HG03064 (cell line): ENCODE measurements around the gene MOGAT2.
"Not testable (repeated sequence)": the region's sequence is repeated elsewhere in the genome, so short reads cannot be mapped to it uniquely, and the experiment has no call there.

ENCODE experiments used
- ATAC-seq: cut with Tn5 transposase; IDR thresholded peaks from one replicate; pipeline ENCODE4 v1.9.1; 2021; ENCODE audit warnings: low read depth; ENCODE audit not compliant: unreplicated experiment

MOGAT2 gene

GRCh38 chr11:75718419-75719339, 1.0 kb downstream of the MOGAT2 start:
- ATAC-seq: no peak

DNA sequence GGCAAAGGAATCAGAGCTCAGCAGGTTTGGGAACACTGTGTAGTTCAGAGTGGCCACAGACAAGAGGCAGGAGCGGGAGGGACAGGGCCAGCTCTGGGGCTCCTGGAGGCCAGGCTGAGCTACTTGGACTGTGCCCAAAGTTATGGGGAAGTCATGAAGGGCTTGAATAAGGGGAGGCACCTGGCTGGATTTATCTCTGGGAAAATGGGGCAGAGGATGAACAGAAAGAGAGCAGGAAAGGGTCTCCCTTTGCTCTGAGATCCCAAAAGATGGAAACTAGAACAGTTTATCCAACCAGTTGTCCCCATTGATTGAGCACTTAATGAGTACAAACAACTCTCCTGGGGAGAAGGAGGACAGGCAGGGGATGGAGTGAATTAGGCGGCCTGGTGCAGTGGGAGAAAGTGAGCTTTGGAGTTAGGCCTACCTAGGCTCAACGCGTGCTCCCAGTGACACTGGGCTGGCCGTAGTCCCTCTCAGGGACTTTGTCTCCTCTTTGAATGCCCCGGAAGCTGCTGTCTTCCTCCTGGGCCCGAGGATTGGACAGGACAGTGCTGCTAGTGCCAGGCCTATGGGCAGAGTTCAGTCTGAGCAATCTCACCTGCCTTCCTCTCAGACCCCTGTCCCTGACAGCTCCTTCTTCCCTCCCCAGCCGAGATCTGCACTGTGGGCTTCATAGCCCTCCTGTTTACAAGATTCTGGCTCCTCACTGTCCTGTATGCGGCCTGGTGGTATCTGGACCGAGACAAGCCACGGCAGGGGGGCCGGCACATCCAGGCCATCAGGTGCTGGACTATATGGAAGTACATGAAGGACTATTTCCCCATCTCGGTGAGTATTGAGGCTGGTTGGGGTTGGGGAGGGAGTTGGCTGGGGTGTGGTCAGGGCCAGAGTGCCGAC, 2.0 kb downstream of the MOGAT2 start:
- no peak for ATAC-seq

DNA sequence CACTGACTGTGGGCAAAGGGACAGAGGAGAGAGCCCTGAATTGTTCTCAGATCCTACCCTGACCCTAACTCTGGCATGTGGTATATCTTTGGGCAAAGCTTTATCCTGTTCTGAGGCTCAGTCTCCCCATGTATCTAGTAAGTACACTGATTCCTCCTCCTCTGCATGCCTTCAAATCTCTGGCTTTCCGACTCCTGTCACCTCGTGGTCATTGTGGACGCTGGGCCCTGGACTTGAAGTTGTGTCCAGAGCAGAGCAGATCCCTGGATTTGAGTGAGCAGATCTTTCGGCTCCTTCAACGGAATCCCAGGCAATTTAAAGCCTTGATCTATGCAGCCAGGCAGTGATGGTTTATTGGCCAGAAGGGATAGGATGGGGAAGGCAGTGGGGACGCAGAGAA, 3.0 kb downstream of the MOGAT2 start:
- ATAC-seq: no peak

GRCh38 chr11:75721852-75722668, 4.4 kb downstream of the MOGAT2 start:
- ATAC-seq: no peak

DNA sequence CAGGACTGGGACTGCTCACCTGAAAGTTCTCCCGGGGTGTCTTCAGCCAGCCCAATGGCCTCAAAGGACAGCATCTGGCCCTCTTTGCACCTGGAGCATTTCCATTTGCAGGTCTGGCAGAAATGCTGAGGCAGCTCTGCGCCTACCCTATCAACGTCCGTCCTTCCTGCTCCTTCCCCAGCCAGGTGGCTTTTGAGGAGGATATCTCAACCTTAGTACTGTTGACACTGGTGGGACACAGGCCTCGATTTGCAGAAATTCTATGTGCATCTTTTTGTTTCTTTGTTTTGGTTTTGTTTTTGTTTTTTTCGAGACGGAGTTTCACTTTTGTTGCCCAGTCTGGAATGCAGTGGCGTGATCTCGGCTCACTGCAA, 5.0 kb downstream of the MOGAT2 start:
- ATAC-seq: no peak

- no peak for ATAC-seq
These were observed 8.1 kb downstream of the MOGAT2 start for GRCh38 chr11:75725547-75726320.

GRCh38 chr11:75728992-75729391, 11.4 kb downstream of the MOGAT2 start:
- ATAC-seq: no peak

- ATAC-seq: no peak
These were observed 13.5 kb downstream of the MOGAT2 start for GRCh38 chr11:75731095-75731494.

GRCh38 chr11:75733071-75733430, 15.4 kb downstream of the MOGAT2 start:
- no peak for ATAC-seq

DNA sequence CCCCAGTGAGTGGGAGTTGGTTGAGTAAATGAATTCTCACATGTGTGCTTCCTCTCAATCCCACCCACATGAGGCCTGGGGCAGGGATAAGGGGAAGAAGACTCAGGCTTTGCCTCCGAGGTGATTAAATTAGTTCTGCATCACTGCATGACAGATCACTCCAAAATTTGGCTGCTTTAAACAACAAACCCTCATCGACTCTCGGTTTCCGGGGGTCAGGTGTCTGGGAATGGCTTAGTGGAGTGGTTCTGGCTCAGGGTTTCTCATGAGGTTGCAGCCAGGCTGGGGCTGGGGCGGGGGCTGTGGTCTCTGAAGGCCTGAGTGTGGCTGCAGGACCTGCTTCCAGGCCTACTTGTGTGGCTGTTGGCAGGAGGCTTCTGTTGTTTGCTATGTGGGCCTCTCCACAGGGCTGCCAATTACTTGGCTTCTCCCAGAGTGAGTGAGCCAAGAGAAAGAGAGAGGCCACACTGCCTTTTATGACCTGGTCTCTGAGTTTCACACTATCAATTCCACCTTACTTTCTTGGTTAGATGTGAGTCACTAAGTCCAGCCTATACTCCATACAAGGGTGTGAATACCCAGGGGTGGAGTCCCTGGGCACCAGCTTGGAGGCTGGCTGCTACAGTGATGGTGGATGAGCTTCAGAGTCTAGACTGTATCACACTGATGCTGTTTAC, 15.9 kb downstream of the MOGAT2 start:
- ATAC-seq: no peak

DNA sequence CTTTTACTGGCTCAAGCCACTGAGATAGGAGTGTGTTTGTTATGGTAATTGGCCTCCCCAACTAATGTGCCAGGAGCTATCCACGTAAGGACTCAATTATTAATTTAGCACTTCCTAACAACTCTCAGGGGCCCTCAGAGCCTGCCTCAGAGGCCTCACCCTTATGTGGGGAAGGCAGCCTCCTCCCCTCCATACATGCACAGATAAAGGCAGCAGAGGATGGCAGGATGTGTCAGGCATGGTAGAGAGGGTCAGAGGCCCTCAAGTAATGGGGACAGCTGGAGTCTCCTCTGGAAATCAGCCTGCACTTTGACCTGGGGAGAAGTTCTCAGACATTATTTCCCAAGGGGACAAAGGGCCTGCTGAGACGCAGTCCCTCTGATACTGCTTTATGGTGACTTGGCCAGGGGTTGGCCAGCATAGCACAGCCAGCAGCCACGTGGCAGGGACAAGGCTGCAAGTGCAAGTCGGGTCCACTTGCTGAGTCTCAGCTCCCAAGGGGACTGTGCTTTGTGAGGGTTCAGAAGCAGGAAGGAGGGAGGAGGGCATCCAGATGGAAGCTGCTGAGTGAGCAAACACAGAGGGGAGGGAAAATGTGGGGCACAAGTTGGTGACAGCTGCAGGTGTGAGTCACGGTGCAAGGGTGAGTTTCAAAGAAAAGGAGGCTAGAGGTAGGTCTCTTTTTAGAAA, 17.0 kb downstream of the MOGAT2 start:
- ATAC-seq: no peak

GRCh38 chr11:75735181-75735845, 17.7 kb downstream of the MOGAT2 start:
- ATAC-seq: no peak

DNA sequence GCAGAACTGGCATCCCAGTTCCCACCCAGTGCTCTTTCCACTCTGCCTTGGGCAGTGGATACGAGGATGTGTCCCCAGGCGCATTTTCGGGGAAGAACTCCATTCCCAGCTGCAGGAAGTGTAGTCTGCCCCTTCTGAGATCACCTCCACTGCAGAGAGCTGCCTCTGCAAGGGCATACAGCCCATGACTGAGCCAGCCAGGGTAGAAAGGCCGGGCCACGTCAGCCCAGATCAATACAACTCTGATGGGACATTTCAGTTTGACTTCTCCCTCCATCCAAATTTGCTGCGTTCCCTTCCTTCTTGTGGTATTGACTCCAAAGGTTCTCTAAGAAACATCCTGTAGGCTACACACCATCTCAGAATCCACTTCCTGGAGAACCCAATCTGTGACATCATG, 19.7 kb downstream of the MOGAT2 start:
- no peak for ATAC-seq

DNA sequence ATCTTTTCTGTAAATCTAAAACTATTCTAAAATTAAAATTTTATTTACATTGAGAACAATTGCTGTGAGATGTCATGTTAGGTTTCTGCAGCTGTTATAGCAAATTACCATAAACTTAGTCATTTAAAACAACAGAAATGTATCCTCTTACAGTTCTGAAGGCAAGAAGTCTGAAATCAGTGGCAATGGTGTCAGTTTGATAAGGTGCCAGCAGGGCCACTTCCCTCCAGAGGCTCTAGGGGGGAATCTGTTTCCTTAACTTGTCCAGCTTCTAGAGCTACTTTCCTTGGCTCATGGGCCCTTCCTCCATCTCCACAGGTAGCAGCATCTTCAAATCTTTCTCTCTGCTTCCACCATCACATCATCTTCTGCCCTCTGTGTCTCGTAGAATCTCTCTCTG, 23.0 kb downstream of the MOGAT2 start:
- no peak for ATAC-seq

DNA sequence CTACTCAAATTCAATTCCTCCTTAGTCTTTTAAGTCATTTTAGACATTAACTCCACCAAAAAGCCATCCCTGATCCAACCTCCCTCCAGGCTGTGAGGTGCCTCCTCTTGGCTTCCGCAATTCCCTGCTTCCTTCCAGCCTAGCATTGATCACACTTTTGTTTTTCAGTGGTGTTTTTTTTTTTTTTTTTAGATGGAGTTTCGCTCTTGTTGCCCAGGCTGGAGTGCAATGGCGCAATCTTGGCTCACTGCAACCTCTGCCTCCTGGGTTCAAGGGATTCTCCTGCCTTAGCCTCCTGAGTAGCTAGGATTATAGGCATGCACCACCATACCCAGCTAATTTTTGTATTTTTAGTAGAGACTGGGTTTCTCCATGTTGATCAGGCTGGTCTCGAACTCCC, 25.5 kb downstream of the MOGAT2 start:
- not testable (repeated sequence) for ATAC-seq

- no peak for ATAC-seq
These were observed 26.3 kb downstream of the MOGAT2 start for GRCh38 chr11:75743711-75744563.

DNA sequence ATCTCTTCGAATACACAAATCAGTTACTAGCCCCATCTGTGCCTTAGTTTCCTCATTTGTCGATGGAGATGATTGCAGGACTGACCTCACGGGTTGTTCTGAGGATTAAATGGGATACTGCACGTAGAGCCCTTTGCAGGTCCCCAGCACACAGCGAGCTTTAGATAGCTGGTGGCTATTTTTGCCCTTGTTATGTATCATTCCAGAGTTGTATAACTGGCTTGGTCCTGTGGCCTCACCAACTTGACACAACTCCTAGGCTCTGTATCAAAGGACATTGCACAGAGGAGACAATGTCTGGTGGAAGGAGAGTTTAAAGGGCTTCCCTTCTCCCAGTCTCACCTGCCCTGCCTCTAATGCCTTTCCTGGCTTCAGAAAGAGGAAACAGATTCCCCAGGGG, 28.2 kb downstream of the MOGAT2 start:
- ATAC-seq: no peak
